Mononuclear cell (primary cell): ENCODE measurements around the gene IFNL4. TPM values are rescaled to one million over a fixed set of nuclear protein-coding genes. Genes with fewer than 3 reads are reported as not detected.
"Not testable (repeated sequence)": the region's sequence is repeated elsewhere in the genome, so short reads cannot be mapped to it uniquely, and the experiment has no call there.

Experiments
- H3K27me3 ChIP-seq: 2 replicates; pipeline ENCODE4 v1.6.0; 2011; ENCODE audit warnings: low read length, control low read depth; ENCODE audit not compliant: insufficient read depth
- H3K4me1 ChIP-seq: 2 replicates; pipeline ENCODE4 v1.5.1; 2011; ENCODE audit warnings: mild to moderate bottlenecking, low read length, control low read depth; ENCODE audit not compliant: insufficient read depth
- H3K4me3 ChIP-seq: 2 replicates; pipeline ENCODE4 v1.5.1; 2011; ENCODE audit warnings: mild to moderate bottlenecking, low read length, moderate library complexity
- H3K9me3 ChIP-seq: 2 replicates; pipeline ENCODE4 v1.5.1; 2011; ENCODE audit warnings: low read depth, mild to moderate bottlenecking, control low read depth, low read length
- total RNA-seq: library from RNA; depleted of rRNA; stranded (reverse); fragments of >200 nt; gene quantifications from one replicate; pipeline ENCODE4 v1.2.3, GENCODE V29; 2012

The IFNL4 gene
- total RNA-seq, 1 donor, result 0.10 TPM

GRCh38 chr19:39245166-39245565, 3.5 kb downstream of the IFNL4 start:
- not testable (repeated sequence) for H3K9me3 ChIP-seq, H3K4me1 ChIP-seq, H3K27me3 ChIP-seq

GRCh38 chr19:39244410-39245100, 4.1 kb downstream of the IFNL4 start, which contains the start of gene IFNL3:
Gene IFNL3, minus strand, starts transcription at chr19:39245006. Its CDS starts 39 bp downstream, at chr19:39244967.
- H3K9me3 ChIP-seq, H3K27me3 ChIP-seq, H3K4me1 ChIP-seq, H3K4me3 ChIP-seq: not testable (repeated sequence)

More at GRCh38 chr19:39245166-39245565, 3.5 kb downstream of the IFNL4 start:
- H3K4me3 ChIP-seq, result not testable (repeated sequence)

- not testable (repeated sequence) for H3K4me3 ChIP-seq, H3K9me3 ChIP-seq, H3K4me1 ChIP-seq, H3K27me3 ChIP-seq
These were observed 4.9 kb downstream of the IFNL4 start for GRCh38 chr19:39243741-39244140.

- Histone ChIP-seq H3K4me3 (no peak overlapping the region), H3K9me3 (no peaks in the 10 kb centered on the region), H3K27me3 (no peaks in the 10 kb centered on the region), H3K4me1 (peaks cover 15% of the 10 kb centered on the region)
These were observed 8.2 kb downstream of the IFNL4 start for GRCh38 chr19:39240421-39240820.

GRCh38 chr19:39238944-39239343, 9.7 kb downstream of the IFNL4 start:
- H3K27me3 ChIP-seq, result no peaks in the 10 kb centered on the region
- peaks cover 15% of the 10 kb centered on the region for H3K4me1 ChIP-seq
- H3K4me3 ChIP-seq, result no peak overlapping the region
- H3K9me3 ChIP-seq, result no peaks in the 10 kb centered on the region

- peaks cover 15% of the 10 kb centered on the region for H3K4me1 ChIP-seq
- no peak overlapping the region for H3K4me3 ChIP-seq
- no peaks in the 10 kb centered on the region for H3K27me3 ChIP-seq
- no peaks in the 10 kb centered on the region for H3K9me3 ChIP-seq
These were observed 10.4 kb downstream of the IFNL4 start for GRCh38 chr19:39238209-39238608.

- H3K9me3 ChIP-seq, result no peaks in the 10 kb centered on the region
- no peaks in the 10 kb centered on the region for H3K27me3 ChIP-seq
- H3K4me3 ChIP-seq, result no peak overlapping the region
- peaks cover 15% of the 10 kb centered on the region for H3K4me1 ChIP-seq
These were observed 11.2 kb downstream of the IFNL4 start for GRCh38 chr19:39237200-39238184.

- no peak overlapping the region for H3K4me3 ChIP-seq
- peaks cover 15% of the 10 kb centered on the region for H3K4me1 ChIP-seq
- no peaks in the 10 kb centered on the region for H3K9me3 ChIP-seq
- H3K27me3 ChIP-seq, result no peaks in the 10 kb centered on the region
These were observed 12.1 kb downstream of the IFNL4 start for GRCh38 chr19:39236527-39236926.

- Histone ChIP-seq H3K27me3 (no peaks in the 10 kb centered on the region), H3K4me3 (no peak overlapping the region), H3K9me3 (no peaks in the 10 kb centered on the region), H3K4me1 (peaks cover 10% of the 10 kb centered on the region)
These were observed 15.9 kb downstream of the IFNL4 start for GRCh38 chr19:39232708-39233107.

- H3K9me3 ChIP-seq, result no peaks in the 10 kb centered on the region
- no peaks in the 10 kb centered on the region for H3K4me1 ChIP-seq
- no peak overlapping the region for H3K4me3 ChIP-seq
- H3K27me3 ChIP-seq, result no peaks in the 10 kb centered on the region
These were observed 18.4 kb downstream of the IFNL4 start for GRCh38 chr19:39230096-39230764.

GRCh38 chr19:39224910-39225309, 23.7 kb downstream of the IFNL4 start:
- H3K9me3 ChIP-seq, result no peaks in the 10 kb centered on the region
- peaks cover 6% of the 10 kb centered on the region for H3K4me1 ChIP-seq
- no peak overlapping the region for H3K4me3 ChIP-seq
- peaks cover 2% of the 10 kb centered on the region for H3K27me3 ChIP-seq

GRCh38 chr19:39223703-39224279, 24.9 kb downstream of the IFNL4 start:
- Histone ChIP-seq H3K9me3 (no peaks in the 10 kb centered on the region), H3K4me3 (no peak overlapping the region), H3K27me3 (peaks cover 2% of the 10 kb centered on the region), H3K4me1 (peaks cover 6% of the 10 kb centered on the region)

GRCh38 chr19:39219108-39219507, 29.5 kb downstream of the IFNL4 start:
- H3K27me3 ChIP-seq, H3K4me1 ChIP-seq, H3K4me3 ChIP-seq, H3K9me3 ChIP-seq: not testable (repeated sequence)

GRCh38 chr19:39218230-39219007, 30.2 kb downstream of the IFNL4 start:
- peaks cover 2% of the 10 kb centered on the region for H3K27me3 ChIP-seq
- no peaks in the 10 kb centered on the region for H3K4me1 ChIP-seq
- H3K4me3 ChIP-seq, result no peak overlapping the region
- H3K9me3 ChIP-seq, result no peaks in the 10 kb centered on the region
